Right renal pelvis (tissue), 4 donors: ENCODE measurements around the gene NOP53. TPM values are rescaled to one million over a fixed set of nuclear protein-coding genes. Genes with fewer than 3 reads are reported as not detected.
"Not testable (repeated sequence)": the region's sequence is repeated elsewhere in the genome, so short reads cannot be mapped to it uniquely, and the experiment has no call there.

Experiments used
- DNase-seq, 4 donors: peaks; one replicate each; pipeline ENCODE4 v3.0.0-alpha.2; 2013; ENCODE audit warnings: low read depth in 4 of 4, low spot score in 3 of 4, missing footprints in 1 of 4
- polyA plus RNA-seq, 4 donors: library from polyadenylated mRNA; unstranded; fragments of 120-200 nt; gene quantifications; one replicate each; pipeline ENCODE4 v1.2.1, GENCODE V29; 2013; ENCODE audit not compliant: insufficient read length in 4 of 4

Gene NOP53
- polyA plus RNA-seq, 4 donors, result 346 to 460 (median 376) TPM

GRCh38 chr19:47716270-47716937, 28.9 kb upstream of the NOP53 start:
- DNase-seq, result no peak

GRCh38 chr19:47718415-47719046, 26.8 kb upstream of the NOP53 start:
- not testable (repeated sequence) for DNase-seq

- peak in 2 of 4 donors; percentile 51 to 57 for DNase-seq
Measured at GRCh38 chr19:47719047-47719859, 26.1 kb upstream of the NOP53 start.

GRCh38 chr19:47720669-47721422, 24.5 kb upstream of the NOP53 start:
- DNase-seq, result no peak

GRCh38 chr19:47723581-47723940, 21.8 kb upstream of the NOP53 start:
- no peak for DNase-seq

GRCh38 chr19:47725759-47726401, 19.5 kb upstream of the NOP53 start:
- DNase-seq, result no peak

- no peak for DNase-seq
Measured at GRCh38 chr19:47726467-47726866, 18.9 kb upstream of the NOP53 start.

GRCh38 chr19:47728295-47728694, 17.1 kb upstream of the NOP53 start:
- DNase-seq, result not testable (repeated sequence)

GRCh38 chr19:47729468-47729798, 15.9 kb upstream of the NOP53 start:
- no peak for DNase-seq

GRCh38 chr19:47729799-47730520, 15.4 kb upstream of the NOP53 start:
- no peak for DNase-seq

GRCh38 chr19:47730521-47730889, 14.8 kb upstream of the NOP53 start:
- no peak for DNase-seq

GRCh38 chr19:47730910-47731309, 14.4 kb upstream of the NOP53 start:
- DNase-seq, result no peak

- DNase-seq, result no peak
Measured at GRCh38 chr19:47735131-47735530, 10.2 kb upstream of the NOP53 start.

- no peak for DNase-seq
Measured at GRCh38 chr19:47740866-47741519, 4.4 kb upstream of the NOP53 start.

- no peak for DNase-seq
Measured at GRCh38 chr19:47741544-47742140, 3.7 kb upstream of the NOP53 start.

- no peak for DNase-seq
Measured at GRCh38 chr19:47742634-47743033, 2.7 kb upstream of the NOP53 start.

- not testable (repeated sequence) for DNase-seq
Measured at GRCh38 chr19:47746129-47746528, 783 bp downstream of the NOP53 start.

GRCh38 chr19:47749326-47749725, 4.0 kb downstream of the NOP53 start:
- DNase-seq, result no peak

- no peak for DNase-seq
Measured at GRCh38 chr19:47750752-47751151, 5.4 kb downstream of the NOP53 start.
